GM18511 (cell line): ENCODE data around the gene MAP3K21.

Experiments used
- ATAC-seq: cut with Tn5 transposase; IDR thresholded peaks from one replicate; pipeline ENCODE4 v1.9.1; 2021; ENCODE audit warnings: mild to moderate bottlenecking, moderate library complexity; ENCODE audit not compliant: unreplicated experiment

The MAP3K21 gene

GRCh38 chr1:233383984-233384383 lies 56.5 kb downstream of the MAP3K21 start:
- ATAC-seq: no peak

GRCh38 chr1:233386336-233386735 lies 58.8 kb downstream of the MAP3K21 start:
- no peak for ATAC-seq

GRCh38 chr1:233387585-233387984 lies 60.1 kb downstream of the MAP3K21 start:
- no peak for ATAC-seq

GRCh38 chr1:233389169-233389568 lies 61.6 kb downstream of the MAP3K21 start:
- no peak for ATAC-seq

GRCh38 chr1:233389893-233390292 lies 62.4 kb downstream of the MAP3K21 start:
- no peak for ATAC-seq

- no peak for ATAC-seq
These were observed 63.6 kb downstream of the MAP3K21 start for GRCh38 chr1:233390842-233391737.

GRCh38 chr1:233393084-233393840 lies 65.7 kb downstream of the MAP3K21 start:
- ATAC-seq: no peak

- ATAC-seq: no peak
These were observed 66.6 kb downstream of the MAP3K21 start for GRCh38 chr1:233393926-233394680.

- ATAC-seq: peak; percentile 75
These were observed 67.6 kb downstream of the MAP3K21 start for GRCh38 chr1:233394860-233395717.

- ATAC-seq: no peak
These were observed 68.5 kb downstream of the MAP3K21 start for GRCh38 chr1:233395863-233396646.

- no peak for ATAC-seq
These were observed 78.9 kb downstream of the MAP3K21 start for GRCh38 chr1:233406339-233406960.

GRCh38 chr1:233406994-233407631 lies 79.6 kb downstream of the MAP3K21 start:
- ATAC-seq: no peak

- no peak for ATAC-seq
These were observed 82.0 kb downstream of the MAP3K21 start for GRCh38 chr1:233409540-233409939.

- no peak for ATAC-seq
These were observed 83.4 kb downstream of the MAP3K21 start for GRCh38 chr1:233410906-233411305.

- no peak for ATAC-seq
These were observed 85.3 kb downstream of the MAP3K21 start for GRCh38 chr1:233412812-233413211.

- ATAC-seq: no peak
These were observed 93.8 kb downstream of the MAP3K21 start for GRCh38 chr1:233421293-233421692.

- ATAC-seq: no peak
These were observed 97.3 kb downstream of the MAP3K21 start for GRCh38 chr1:233424779-233425178.

- ATAC-seq: no peak
These were observed 100.4 kb downstream of the MAP3K21 start for GRCh38 chr1:233427907-233428306.
